ENCODE measurements around the gene STAG1.
"Not testable (repeated sequence)": the region's sequence is repeated elsewhere in the genome, so short reads cannot be mapped to it uniquely, and the experiment has no call there.

The STAG1 gene

DNA sequence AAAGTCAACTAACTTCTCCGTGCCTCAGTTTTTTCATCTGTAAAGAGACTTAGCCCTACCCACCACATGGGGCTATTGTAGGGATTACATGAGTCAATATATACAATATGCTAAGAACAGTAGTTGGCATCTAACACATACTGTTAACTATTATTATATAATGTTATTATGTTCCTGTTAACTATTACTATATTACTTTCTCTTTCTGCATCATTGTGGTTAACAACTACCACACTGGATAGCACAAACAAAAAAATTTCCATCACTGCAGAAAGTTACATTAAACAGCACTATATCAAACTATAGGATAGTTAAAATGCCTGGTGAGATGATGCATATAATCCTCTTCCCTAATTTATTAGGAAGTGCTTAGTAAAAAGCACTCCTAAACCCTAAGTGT, 23.7 kb downstream of the STAG1 start:
- no peaks in the 10 kb centered on the region for H3K36me3 ChIP-seq (ENCODE audit: control insufficient read depth in 2 of 2, insufficient read depth in 1 of 2, low read length in 2 of 2)
- H3K27ac ChIP-seq (ENCODE audit: extremely low read depth, low read depth, low read length): no peak overlapping the region
- peaks cover 10% of the 10 kb centered on the region; the same call in 1 of the 2 replicates for H3K4me1 ChIP-seq (ENCODE audit: control insufficient read depth, insufficient read depth, low read length)
- no peak overlapping the region for H3K4me3 ChIP-seq (ENCODE audit: low read depth, low read length)
- ChIA-PET CTCF (no interaction called here), POLR2A (no interaction called here)
- H3K9me3 ChIP-seq (ENCODE audit: control insufficient read depth, insufficient read depth, low read depth, low read length): no peaks in the 10 kb centered on the region
- TF ChIP-seq ZNF24 (tag by site-specific recombination; IDR thresholded peaks at IDR 0.05) (no peak), ZNF211 (tag by site-specific recombination; IDR thresholded peaks at IDR 0.05; ENCODE audit: low read depth) (no peak), ZNF571 (tag by site-specific recombination; IDR thresholded peaks at IDR 0.05) (no peak), ZNF629 (tag by site-specific recombination; IDR thresholded peaks at IDR 0.05) (no peak), IKZF3 (tag by site-specific recombination; IDR thresholded peaks at IDR 0.05) (no peak), ZNF610 (tag by site-specific recombination; IDR thresholded peaks at IDR 0.05; ENCODE audit: borderline replicate concordance) (no peak)
- TF ChIP-seq, protein P1, sequence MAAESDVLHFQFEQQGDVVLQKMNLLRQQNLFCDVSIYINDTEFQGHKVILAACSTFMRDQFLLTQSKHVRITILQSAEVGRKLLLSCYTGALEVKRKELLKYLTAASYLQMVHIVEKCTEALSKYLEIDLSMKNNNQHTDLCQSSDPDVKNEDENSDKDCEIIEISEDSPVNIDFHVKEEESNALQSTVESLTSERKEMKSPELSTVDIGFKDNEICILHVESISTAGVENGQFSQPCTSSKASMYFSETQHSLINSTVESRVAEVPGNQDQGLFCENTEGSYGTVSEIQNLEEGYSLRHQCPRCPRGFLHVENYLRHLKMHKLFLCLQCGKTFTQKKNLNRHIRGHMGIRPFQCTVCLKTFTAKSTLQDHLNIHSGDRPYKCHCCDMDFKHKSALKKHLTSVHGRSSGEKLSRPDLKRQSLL (tag by site-specific recombination; IDR thresholded peaks at IDR 0.05): no peak
- TF ChIP-seq, protein P2, sequence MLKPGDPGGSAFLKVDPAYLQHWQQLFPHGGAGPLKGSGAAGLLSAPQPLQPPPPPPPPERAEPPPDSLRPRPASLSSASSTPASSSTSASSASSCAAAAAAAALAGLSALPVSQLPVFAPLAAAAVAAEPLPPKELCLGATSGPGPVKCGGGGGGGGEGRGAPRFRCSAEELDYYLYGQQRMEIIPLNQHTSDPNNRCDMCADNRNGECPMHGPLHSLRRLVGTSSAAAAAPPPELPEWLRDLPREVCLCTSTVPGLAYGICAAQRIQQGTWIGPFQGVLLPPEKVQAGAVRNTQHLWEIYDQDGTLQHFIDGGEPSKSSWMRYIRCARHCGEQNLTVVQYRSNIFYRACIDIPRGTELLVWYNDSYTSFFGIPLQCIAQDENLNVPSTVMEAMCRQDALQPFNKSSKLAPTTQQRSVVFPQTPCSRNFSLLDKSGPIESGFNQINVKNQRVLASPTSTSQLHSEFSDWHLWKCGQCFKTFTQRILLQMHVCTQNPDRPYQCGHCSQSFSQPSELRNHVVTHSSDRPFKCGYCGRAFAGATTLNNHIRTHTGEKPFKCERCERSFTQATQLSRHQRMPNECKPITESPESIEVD (tag by site-specific recombination; IDR thresholded peaks at IDR 0.05): peak; percentile 34; the same call in 1 of the 2 replicates

DNA sequence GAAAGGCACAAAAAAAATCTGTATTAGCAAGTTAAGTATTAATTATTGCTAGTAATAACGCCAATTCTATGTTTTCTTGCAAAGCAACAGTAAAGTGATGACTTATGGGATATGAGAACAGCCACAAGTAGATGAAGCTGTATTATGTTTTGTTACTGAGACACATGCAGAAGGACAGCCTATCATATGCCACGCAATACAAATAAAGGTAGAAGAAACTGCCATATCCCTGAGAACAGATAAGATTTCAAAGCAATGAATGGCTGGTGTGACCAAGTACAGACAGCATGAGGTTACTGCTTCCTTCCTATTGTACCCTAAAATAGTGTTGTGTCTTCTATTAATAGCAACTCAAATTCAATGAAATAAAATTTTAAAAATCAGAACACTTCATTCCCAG, 26.7 kb downstream of the STAG1 start:
- H3K4me3 ChIP-seq (ENCODE audit: low read depth, low read length): no peak overlapping the region
- H3K36me3 ChIP-seq (ENCODE audit: control insufficient read depth in 2 of 2, insufficient read depth in 1 of 2, low read length in 2 of 2): no peaks in the 10 kb centered on the region
- no peak for TF ChIP-seq ZNF501 (tag by site-specific recombination; IDR thresholded peaks at IDR 0.05)
- TF ChIP-seq, protein P3, sequence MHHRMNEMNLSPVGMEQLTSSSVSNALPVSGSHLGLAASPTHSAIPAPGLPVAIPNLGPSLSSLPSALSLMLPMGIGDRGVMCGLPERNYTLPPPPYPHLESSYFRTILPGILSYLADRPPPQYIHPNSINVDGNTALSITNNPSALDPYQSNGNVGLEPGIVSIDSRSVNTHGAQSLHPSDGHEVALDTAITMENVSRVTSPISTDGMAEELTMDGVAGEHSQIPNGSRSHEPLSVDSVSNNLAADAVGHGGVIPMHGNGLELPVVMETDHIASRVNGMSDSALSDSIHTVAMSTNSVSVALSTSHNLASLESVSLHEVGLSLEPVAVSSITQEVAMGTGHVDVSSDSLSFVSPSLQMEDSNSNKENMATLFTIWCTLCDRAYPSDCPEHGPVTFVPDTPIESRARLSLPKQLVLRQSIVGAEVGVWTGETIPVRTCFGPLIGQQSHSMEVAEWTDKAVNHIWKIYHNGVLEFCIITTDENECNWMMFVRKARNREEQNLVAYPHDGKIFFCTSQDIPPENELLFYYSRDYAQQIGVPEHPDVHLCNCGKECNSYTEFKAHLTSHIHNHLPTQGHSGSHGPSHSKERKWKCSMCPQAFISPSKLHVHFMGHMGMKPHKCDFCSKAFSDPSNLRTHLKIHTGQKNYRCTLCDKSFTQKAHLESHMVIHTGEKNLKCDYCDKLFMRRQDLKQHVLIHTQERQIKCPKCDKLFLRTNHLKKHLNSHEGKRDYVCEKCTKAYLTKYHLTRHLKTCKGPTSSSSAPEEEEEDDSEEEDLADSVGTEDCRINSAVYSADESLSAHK (tag by site-specific recombination; IDR thresholded peaks at IDR 0.05): peak; percentile 55; the same call in 1 of the 2 replicates
- H3K9me3 ChIP-seq (ENCODE audit: control insufficient read depth, insufficient read depth, low read depth, low read length): no peaks in the 10 kb centered on the region
- POLR2A ChIA-PET: no interaction called here
- CTCF ChIA-PET: no interaction called here
- no peak overlapping the region for H3K27ac ChIP-seq (ENCODE audit: extremely low read depth, low read depth, low read length)
- peaks cover 5% of the 10 kb centered on the region; the same call in 1 of the 2 replicates for H3K4me1 ChIP-seq (ENCODE audit: control insufficient read depth, insufficient read depth, low read length)

DNA sequence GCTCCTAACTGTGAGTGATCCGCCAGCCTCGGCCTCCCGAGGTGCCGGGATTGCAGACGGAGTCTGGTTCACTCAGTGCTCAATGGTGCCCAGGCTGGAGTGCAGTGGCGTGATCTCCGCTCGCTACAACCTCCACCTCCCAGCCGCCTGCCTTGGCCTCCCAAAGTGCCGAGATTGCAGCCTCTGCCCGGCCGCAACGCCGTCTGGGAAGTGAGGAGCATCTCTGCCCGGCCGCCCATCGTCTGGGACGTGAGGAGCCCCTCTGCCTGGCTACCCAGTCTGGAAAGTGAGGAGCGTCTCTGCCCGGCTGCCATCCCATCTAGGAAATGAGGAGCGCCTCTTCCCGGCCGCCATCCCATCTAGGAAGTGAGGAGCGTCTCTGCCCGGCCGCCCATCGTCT, 29.3 kb downstream of the STAG1 start:
- H3K9me3 ChIP-seq (ENCODE audit: control insufficient read depth, insufficient read depth, low read depth, low read length); H3K4me1 ChIP-seq (ENCODE audit: control insufficient read depth, insufficient read depth, low read length); POLR2A ChIA-PET; CTCF ChIA-PET; H3K4me3 ChIP-seq (ENCODE audit: low read depth, low read length); H3K27ac ChIP-seq (ENCODE audit: extremely low read depth, low read depth, low read length); H3K36me3 ChIP-seq (ENCODE audit: control insufficient read depth in 2 of 2, insufficient read depth in 1 of 2, low read length in 2 of 2): not testable (repeated sequence)

DNA sequence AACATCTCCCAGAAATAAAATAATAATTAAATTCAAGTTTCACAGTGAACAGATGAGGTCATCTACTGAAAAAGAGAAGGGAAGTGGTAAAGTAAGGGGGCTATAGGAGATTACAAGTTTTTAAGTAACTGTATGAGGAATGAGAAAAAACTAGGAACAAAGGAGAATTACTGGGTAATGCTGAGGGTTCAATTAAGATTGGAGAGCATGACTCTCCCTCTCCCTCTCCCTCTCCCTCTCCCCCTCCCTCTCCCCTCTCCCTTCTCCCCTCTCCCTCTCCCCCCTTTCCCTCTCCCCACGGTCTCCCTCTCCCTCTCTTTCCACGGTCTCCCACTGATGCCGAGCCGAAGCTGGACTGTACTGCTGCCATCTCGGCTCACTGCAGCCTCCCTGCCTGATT, 29.8 kb downstream of the STAG1 start:
- H3K27ac ChIP-seq (ENCODE audit: extremely low read depth, low read depth, low read length); H3K36me3 ChIP-seq (ENCODE audit: control insufficient read depth in 2 of 2, insufficient read depth in 1 of 2, low read length in 2 of 2); H3K9me3 ChIP-seq (ENCODE audit: control insufficient read depth, insufficient read depth, low read depth, low read length); H3K4me3 ChIP-seq (ENCODE audit: low read depth, low read length); CTCF ChIA-PET; H3K4me1 ChIP-seq (ENCODE audit: control insufficient read depth, insufficient read depth, low read length); POLR2A ChIA-PET: not testable (repeated sequence)
- TF ChIP-seq, protein P4, sequence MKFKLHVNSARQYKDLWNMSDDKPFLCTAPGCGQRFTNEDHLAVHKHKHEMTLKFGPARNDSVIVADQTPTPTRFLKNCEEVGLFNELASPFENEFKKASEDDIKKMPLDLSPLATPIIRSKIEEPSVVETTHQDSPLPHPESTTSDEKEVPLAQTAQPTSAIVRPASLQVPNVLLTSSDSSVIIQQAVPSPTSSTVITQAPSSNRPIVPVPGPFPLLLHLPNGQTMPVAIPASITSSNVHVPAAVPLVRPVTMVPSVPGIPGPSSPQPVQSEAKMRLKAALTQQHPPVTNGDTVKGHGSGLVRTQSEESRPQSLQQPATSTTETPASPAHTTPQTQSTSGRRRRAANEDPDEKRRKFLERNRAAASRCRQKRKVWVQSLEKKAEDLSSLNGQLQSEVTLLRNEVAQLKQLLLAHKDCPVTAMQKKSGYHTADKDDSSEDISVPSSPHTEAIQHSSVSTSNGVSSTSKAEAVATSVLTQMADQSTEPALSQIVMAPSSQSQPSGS (tag by site-specific recombination; IDR thresholded peaks at IDR 0.05; ENCODE audit: low read depth): peak; percentile 40; the same call in 1 of the 2 replicates
